ENCODE results near the gene RAMACL.

DNA sequence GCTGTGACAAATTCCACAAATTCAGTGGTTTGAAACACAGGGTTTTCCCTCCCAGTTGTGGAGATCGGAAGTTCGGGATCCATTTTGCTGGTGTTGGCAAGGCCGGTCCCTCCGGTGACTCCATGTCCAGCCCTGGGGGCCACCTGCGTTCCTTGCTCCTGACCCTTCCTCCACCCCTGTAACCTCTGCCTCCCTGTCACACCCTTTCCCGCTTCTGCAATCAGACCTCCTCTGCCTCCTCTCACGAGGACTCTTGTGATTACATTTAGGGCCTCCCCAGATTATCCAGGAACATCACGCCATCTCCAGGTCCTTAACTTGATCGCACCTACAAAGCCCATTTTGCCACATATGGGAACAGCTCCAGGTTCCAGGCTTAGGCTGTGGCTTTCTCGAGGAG is 28.1 kb upstream of the RAMACL start:
- TF ChIP-seq, protein P1, sequence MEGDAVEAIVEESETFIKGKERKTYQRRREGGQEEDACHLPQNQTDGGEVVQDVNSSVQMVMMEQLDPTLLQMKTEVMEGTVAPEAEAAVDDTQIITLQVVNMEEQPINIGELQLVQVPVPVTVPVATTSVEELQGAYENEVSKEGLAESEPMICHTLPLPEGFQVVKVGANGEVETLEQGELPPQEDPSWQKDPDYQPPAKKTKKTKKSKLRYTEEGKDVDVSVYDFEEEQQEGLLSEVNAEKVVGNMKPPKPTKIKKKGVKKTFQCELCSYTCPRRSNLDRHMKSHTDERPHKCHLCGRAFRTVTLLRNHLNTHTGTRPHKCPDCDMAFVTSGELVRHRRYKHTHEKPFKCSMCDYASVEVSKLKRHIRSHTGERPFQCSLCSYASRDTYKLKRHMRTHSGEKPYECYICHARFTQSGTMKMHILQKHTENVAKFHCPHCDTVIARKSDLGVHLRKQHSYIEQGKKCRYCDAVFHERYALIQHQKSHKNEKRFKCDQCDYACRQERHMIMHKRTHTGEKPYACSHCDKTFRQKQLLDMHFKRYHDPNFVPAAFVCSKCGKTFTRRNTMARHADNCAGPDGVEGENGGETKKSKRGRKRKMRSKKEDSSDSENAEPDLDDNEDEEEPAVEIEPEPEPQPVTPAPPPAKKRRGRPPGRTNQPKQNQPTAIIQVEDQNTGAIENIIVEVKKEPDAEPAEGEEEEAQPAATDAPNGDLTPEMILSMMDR (conservative IDR thresholded peaks at IDR 0.05; ENCODE audit: low read depth, low read length), result no peak
- no peak for TF ChIP-seq EZH2 (IDR thresholded peaks at IDR 0.05; ENCODE audit: low read length, unreplicated experiment)
